ENCODE data around the gene RFLNA. TPM values are rescaled to one million over a fixed set of nuclear protein-coding genes. Genes with fewer than 3 reads are reported as not detected.

The RFLNA gene
- total and polyA plus RNA-seq, 2 donors (not counting 1 experiment from before 2014, with no cell fraction given) = not detected

DNA sequence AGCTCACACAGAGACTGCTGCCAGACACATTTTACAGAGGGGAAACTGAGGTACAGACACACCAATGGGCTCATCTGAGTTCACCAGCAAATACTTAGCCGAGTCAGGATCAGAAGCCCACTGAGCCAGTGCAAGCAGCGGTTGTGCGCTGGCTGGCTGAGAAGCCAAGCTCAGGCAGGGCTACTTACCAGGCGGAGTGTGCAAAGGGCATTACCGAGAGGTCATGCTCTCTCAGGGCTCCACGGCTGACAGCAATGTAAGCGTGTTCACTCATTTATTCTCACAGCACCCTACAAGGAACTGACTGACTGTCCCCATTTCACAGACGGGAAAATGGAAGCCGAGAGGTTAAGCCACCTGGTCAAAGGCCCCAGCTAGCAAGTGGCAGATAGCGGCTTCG, 63.7 kb downstream of the RFLNA start:
- H3K27me3 ChIP-seq (replicated peaks in 1 of 4; ENCODE audit: control extremely low read depth in 1 of 4, control insufficient read depth in 3 of 4, insufficient read depth in 4 of 4, low read length in 3 of 4) = no peaks in the 10 kb centered on the region
- ATAC-seq (ENCODE audit: low read depth) (no peak), DNase-seq (no peak)
- no peak overlapping the region for H3K4me3 ChIP-seq (ENCODE audit: control extremely low read depth in 1 of 5, extremely low read depth in 1 of 5, insufficient read depth in 1 of 5, low read depth in 2 of 5, low read length in 4 of 5)
- H3K36me3 ChIP-seq (replicated peaks in 1 of 2; ENCODE audit: control extremely low read depth in 1 of 2, control insufficient read depth in 1 of 2, extremely low read depth in 1 of 2, insufficient read depth in 2 of 2, low read length in 1 of 2) = peaks cover 2 to 60% of the 10 kb centered on the region in 2 experiments
- H3K27ac ChIP-seq (ENCODE audit: low read length in 2 of 2) = no peak overlapping the region
- 98% methylated on average over 11 of the region's 11 CpGs for WGBS (ENCODE audit: insufficient coverage)
- no peak overlapping the region for H3K4me2 ChIP-seq (replicated peaks; ENCODE audit: low read depth, low read length, poor library complexity, severe bottlenecking)
- H3K79me2 ChIP-seq (ENCODE audit: control insufficient read depth, insufficient read depth, low read length) = peaks cover 3% of the 10 kb centered on the region
- peaks cover 13% of the 10 kb centered on the region for H4K20me1 ChIP-seq (ENCODE audit: control insufficient read depth, insufficient read depth, low read length, poor library complexity, severe bottlenecking)
- H3K9me3 ChIP-seq (ENCODE audit: control extremely low read depth in 1 of 3, control insufficient read depth in 2 of 3, insufficient read depth in 1 of 3, low read length in 2 of 3) = no peaks in the 10 kb centered on the region
- no peaks in the 10 kb centered on the region for H3K4me1 ChIP-seq (ENCODE audit: control insufficient read depth in 2 of 2, insufficient read depth in 2 of 2, low read length in 2 of 2)
- ChIA-PET POLR2A (no interaction called here), CTCF (no interaction called here)
- H3K27ac Mint-ChIP-seq = no peak overlapping the region
- intact Hi-C loops (cut with micrococcal nuclease) = no loop called here
- no peak overlapping the region for H2AFZ ChIP-seq (ENCODE audit: insufficient read depth, low read depth, low read length, poor library complexity, severe bottlenecking)
- H3K4me1 Mint-ChIP-seq = no peaks in the 10 kb centered on the region
- TF ChIP-seq EZH2 (IDR thresholded peaks at IDR 0.05; ENCODE audit: borderline replicate concordance, insufficient read depth, low read depth, low read length, poor library complexity, severe bottlenecking) = no peak
- TF ChIP-seq, protein P1, sequence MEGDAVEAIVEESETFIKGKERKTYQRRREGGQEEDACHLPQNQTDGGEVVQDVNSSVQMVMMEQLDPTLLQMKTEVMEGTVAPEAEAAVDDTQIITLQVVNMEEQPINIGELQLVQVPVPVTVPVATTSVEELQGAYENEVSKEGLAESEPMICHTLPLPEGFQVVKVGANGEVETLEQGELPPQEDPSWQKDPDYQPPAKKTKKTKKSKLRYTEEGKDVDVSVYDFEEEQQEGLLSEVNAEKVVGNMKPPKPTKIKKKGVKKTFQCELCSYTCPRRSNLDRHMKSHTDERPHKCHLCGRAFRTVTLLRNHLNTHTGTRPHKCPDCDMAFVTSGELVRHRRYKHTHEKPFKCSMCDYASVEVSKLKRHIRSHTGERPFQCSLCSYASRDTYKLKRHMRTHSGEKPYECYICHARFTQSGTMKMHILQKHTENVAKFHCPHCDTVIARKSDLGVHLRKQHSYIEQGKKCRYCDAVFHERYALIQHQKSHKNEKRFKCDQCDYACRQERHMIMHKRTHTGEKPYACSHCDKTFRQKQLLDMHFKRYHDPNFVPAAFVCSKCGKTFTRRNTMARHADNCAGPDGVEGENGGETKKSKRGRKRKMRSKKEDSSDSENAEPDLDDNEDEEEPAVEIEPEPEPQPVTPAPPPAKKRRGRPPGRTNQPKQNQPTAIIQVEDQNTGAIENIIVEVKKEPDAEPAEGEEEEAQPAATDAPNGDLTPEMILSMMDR (IDR thresholded peaks at IDR 0.05) = no peak
- no peak overlapping the region for H3K9ac ChIP-seq (ENCODE audit: low read length)
- H3K4me3 Mint-ChIP-seq = no peak overlapping the region
- H3K27me3 Mint-ChIP-seq = no peaks in the 10 kb centered on the region
- H3K9me3 Mint-ChIP-seq (ENCODE audit: insufficient read depth) = no peaks in the 10 kb centered on the region

DNA sequence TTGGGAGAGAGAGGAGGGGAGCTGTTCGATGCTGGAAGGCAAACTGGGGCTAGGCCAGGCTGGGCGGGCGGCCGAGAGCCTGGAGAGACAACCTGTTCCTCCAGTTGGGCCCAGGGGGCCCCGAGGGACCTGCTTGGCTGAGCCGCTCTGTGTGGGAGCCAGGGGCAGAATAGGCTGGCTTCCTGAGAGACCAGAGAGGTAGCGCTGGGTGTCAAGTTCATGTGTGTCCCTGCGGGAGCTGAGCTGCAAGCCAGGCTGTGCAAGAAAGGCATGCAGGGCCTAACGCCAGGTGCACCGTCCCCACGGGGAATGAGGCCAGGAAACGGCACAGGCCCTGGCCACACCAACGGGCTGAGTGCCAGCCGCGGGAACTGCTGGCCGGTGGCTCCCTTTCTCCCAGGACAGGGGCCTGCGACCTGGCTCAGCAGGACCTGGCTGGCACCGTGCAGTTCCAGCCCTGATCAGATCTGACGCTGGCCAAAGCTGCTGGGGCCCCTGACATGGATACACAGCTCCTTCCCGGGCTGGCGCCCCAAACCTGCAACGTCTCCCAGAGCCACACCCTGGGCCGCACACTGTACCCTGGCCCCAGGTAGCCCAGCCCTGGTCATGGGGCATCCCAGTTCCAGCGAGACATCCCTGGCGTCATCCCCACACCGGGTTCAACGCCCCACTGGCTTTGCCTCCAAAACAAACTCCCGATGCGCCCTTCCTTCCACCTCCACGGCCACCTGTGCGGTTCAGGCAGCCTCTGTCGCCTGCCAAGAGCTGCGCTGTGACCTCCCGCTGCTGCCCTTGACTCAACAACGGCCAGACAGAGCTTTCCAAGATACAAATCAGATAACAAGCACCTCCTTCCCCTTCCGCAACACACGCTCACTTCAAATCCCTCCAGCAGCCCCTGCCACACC, 65.0 kb downstream of the RFLNA start:
- Mint-ChIP-seq H3K4me1 (no peaks in the 10 kb centered on the region), H3K27me3 (no peaks in the 10 kb centered on the region), H3K4me3 (no peak overlapping the region), H3K9me3 (ENCODE audit: insufficient read depth) (no peaks in the 10 kb centered on the region), H3K27ac (no peak overlapping the region)
- peaks cover 8% of the 10 kb centered on the region for H3K79me2 ChIP-seq (ENCODE audit: control insufficient read depth, insufficient read depth, low read length)
- no peak for ATAC-seq (ENCODE audit: low read depth)
- H3K4me1 ChIP-seq (ENCODE audit: control insufficient read depth in 2 of 2, insufficient read depth in 2 of 2, low read length in 2 of 2) = no peaks in the 10 kb centered on the region
- DNase-seq = no peak
- no peaks in the 10 kb centered on the region for H3K9me3 ChIP-seq (ENCODE audit: control extremely low read depth in 1 of 3, control insufficient read depth in 2 of 3, insufficient read depth in 1 of 3, low read length in 2 of 3)
- no peak overlapping the region for H3K27ac ChIP-seq (ENCODE audit: low read length in 2 of 2)
- H4K20me1 ChIP-seq (ENCODE audit: control insufficient read depth, insufficient read depth, low read length, poor library complexity, severe bottlenecking) = peaks cover 27% of the 10 kb centered on the region
- H3K36me3 ChIP-seq (replicated peaks in 1 of 2; ENCODE audit: control extremely low read depth in 1 of 2, control insufficient read depth in 1 of 2, extremely low read depth in 1 of 2, insufficient read depth in 2 of 2, low read length in 1 of 2) = peaks cover 2 to 52% of the 10 kb centered on the region in 2 experiments
- intact Hi-C loops (cut with micrococcal nuclease) = no loop called here
- no peak overlapping the region for H3K9ac ChIP-seq (ENCODE audit: low read length)
- ChIA-PET CTCF (no interaction called here), POLR2A (interaction anchor here (0.5 kb wide), 1 partner anchor 396 kb away, joined by 3 read pairs; no protein-coding TSS in a partner anchor)
- H3K4me3 ChIP-seq (ENCODE audit: control extremely low read depth in 1 of 5, extremely low read depth in 1 of 5, insufficient read depth in 1 of 5, low read depth in 2 of 5, low read length in 4 of 5) = no peak overlapping the region
- no peaks in the 10 kb centered on the region for H3K27me3 ChIP-seq (replicated peaks in 1 of 4; ENCODE audit: control extremely low read depth in 1 of 4, control insufficient read depth in 3 of 4, insufficient read depth in 4 of 4, low read length in 3 of 4)
- TF ChIP-seq, protein P1 (IDR thresholded peaks at IDR 0.05) = no peak
- TF ChIP-seq EZH2 (IDR thresholded peaks at IDR 0.05; ENCODE audit: borderline replicate concordance, insufficient read depth, low read depth, low read length, poor library complexity, severe bottlenecking) = no peak
- 57% methylated on average over 37 of the region's 37 CpGs for WGBS (ENCODE audit: insufficient coverage)
- H2AFZ ChIP-seq (ENCODE audit: insufficient read depth, low read depth, low read length, poor library complexity, severe bottlenecking) = no peak overlapping the region
- no peak overlapping the region for H3K4me2 ChIP-seq (replicated peaks; ENCODE audit: low read depth, low read length, poor library complexity, severe bottlenecking)
